Parathyroid adenoma (tissue), 2 donors: Measurements from ENCODE around the gene TMEM263.

Source experiments
- H2AFZ ChIP-seq: fragments of 300-600 bp; sonication (generic); one replicate; pipeline ENCODE4 v1.7.0; 2017; ENCODE audit warnings: antibody characterized with exemption, mild to moderate bottlenecking
- H3K27ac ChIP-seq: fragments of 300-600 bp; sonication (generic); one replicate; pipeline ENCODE4 v1.7.0; 2017
- H3K27me3 ChIP-seq: fragments of 300-600 bp; sonication (generic); one replicate; pipeline ENCODE4 v1.7.0; 2017; ENCODE audit warnings: low read length; ENCODE audit not compliant: control insufficient read depth, insufficient read depth
- H3K36me3 ChIP-seq: fragments of 300-600 bp; sonication (generic); one replicate; pipeline ENCODE4 v1.7.0; 2017; ENCODE audit warnings: low read length; ENCODE audit not compliant: control insufficient read depth, insufficient read depth
- H3K4me1 ChIP-seq: fragments of 300-600 bp; sonication (generic); one replicate; pipeline ENCODE4 v1.7.0; 2017; ENCODE audit warnings: control low read depth
- H3K4me2 ChIP-seq: fragments of 300-600 bp; sonication (generic); one replicate; pipeline ENCODE4 v1.7.0; 2017; ENCODE audit warnings: low read length
- H3K4me3 ChIP-seq: fragments of 300-600 bp; sonication (generic); one replicate; pipeline ENCODE4 v1.7.0; 2017; ENCODE audit warnings: low read depth, low read length
- H3K79me2 ChIP-seq: fragments of 300-600 bp; sonication (generic); one replicate; pipeline ENCODE4 v1.7.0; 2017; ENCODE audit warnings: control low read depth
- H3K9ac ChIP-seq: fragments of 300-600 bp; sonication (generic); one replicate; pipeline ENCODE4 v1.7.0; 2017; ENCODE audit warnings: mild to moderate bottlenecking
- H3K9me3 ChIP-seq: fragments of 300-600 bp; sonication (generic); one replicate; pipeline ENCODE4 v1.7.0; 2017; ENCODE audit warnings: low read length; ENCODE audit not compliant: control insufficient read depth
- TF ChIP-seq, protein P1 (sequence below): fragments of 300-600 bp; sonication (generic); IDR thresholded peaks from one replicate; pipeline ENCODE4 v1.7.0; 2017; ENCODE audit warnings: antibody characterized with exemption, mild to moderate bottlenecking
- donor health status: primary hyperparathyroidism.

TMEM263 gene

DNA sequence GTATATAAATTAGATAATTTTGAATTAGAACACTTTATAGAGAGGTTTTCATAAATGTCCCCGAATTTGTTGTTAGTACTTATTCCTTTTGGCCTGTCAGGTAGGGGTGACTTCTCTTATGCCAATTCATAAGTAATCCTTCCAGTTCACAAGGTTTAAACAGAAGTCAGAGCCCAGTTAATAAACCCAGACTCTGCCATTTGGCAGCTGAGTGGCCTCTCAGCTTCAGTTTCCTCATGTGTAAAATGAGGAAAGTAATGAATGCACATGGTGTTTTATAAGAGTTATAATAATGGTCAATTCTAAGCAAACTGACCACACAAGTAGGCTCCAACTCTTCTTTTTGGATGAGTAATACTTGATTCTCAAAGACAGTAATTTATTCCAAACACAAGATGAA lies 21.0 kb downstream of the TMEM263 start:
- Histone ChIP-seq H3K4me1 (peaks cover 3% of the 10 kb centered on the region), H3K9ac (no peak overlapping the region), H3K4me2 (no peak overlapping the region), H3K4me3 (no peak overlapping the region), H3K9me3 (no peaks in the 10 kb centered on the region), H3K27me3 (no peaks in the 10 kb centered on the region), H3K36me3 (no peaks in the 10 kb centered on the region), H3K79me2 (no peaks in the 10 kb centered on the region), H2AFZ (no peak overlapping the region), H3K27ac (no peak overlapping the region)
- TF ChIP-seq, protein P1, sequence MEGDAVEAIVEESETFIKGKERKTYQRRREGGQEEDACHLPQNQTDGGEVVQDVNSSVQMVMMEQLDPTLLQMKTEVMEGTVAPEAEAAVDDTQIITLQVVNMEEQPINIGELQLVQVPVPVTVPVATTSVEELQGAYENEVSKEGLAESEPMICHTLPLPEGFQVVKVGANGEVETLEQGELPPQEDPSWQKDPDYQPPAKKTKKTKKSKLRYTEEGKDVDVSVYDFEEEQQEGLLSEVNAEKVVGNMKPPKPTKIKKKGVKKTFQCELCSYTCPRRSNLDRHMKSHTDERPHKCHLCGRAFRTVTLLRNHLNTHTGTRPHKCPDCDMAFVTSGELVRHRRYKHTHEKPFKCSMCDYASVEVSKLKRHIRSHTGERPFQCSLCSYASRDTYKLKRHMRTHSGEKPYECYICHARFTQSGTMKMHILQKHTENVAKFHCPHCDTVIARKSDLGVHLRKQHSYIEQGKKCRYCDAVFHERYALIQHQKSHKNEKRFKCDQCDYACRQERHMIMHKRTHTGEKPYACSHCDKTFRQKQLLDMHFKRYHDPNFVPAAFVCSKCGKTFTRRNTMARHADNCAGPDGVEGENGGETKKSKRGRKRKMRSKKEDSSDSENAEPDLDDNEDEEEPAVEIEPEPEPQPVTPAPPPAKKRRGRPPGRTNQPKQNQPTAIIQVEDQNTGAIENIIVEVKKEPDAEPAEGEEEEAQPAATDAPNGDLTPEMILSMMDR = no peak

GRCh38 chr12:106978035-106978800 lies 22.5 kb downstream of the TMEM263 start:
- H3K79me2 ChIP-seq = no peaks in the 10 kb centered on the region
- H3K4me1 ChIP-seq = peaks cover 3% of the 10 kb centered on the region
- H3K9me3 ChIP-seq = no peaks in the 10 kb centered on the region
- H2AFZ ChIP-seq = no peak overlapping the region
- H3K27me3 ChIP-seq = no peaks in the 10 kb centered on the region
- TF ChIP-seq, protein P1 = no peak
- no peak overlapping the region for H3K27ac ChIP-seq
- H3K9ac ChIP-seq = no peak overlapping the region
- no peak overlapping the region for H3K4me3 ChIP-seq
- no peak overlapping the region for H3K4me2 ChIP-seq
- H3K36me3 ChIP-seq = no peaks in the 10 kb centered on the region

- Histone ChIP-seq H3K4me2 (no peak overlapping the region), H3K9me3 (no peaks in the 10 kb centered on the region), H3K27ac (no peak overlapping the region), H3K27me3 (no peaks in the 10 kb centered on the region), H2AFZ (no peak overlapping the region), H3K4me3 (no peak overlapping the region), H3K79me2 (no peaks in the 10 kb centered on the region), H3K36me3 (no peaks in the 10 kb centered on the region), H3K9ac (no peak overlapping the region), H3K4me1 (peaks cover 8% of the 10 kb centered on the region)
- TF ChIP-seq, protein P1 = no peak
Observed at GRCh38 chr12:106980944-106981343, 25.2 kb downstream of the TMEM263 start.

DNA sequence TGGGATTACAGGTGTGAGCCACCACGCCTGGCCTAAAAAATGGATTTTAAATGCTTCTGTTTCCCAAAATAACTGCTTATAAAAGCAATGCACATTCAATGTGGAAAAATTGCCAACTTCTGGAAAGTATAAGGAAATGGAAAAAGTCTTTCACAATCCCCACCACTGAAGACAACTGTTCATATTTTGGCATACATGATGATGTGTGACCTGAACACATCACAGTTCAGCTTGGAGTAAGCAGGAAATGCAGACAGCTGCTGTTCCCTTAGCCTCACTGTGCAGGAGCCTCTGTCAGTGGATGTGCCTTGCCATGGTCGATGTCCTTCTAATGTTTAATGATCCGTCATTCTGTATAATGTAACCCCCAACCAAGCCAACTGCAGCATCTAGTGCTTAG lies 26.1 kb downstream of the TMEM263 start:
- H3K79me2 ChIP-seq = no peaks in the 10 kb centered on the region
- peaks cover 13% of the 10 kb centered on the region for H3K4me1 ChIP-seq
- TF ChIP-seq, protein P1 = no peak
- no peak overlapping the region for H3K4me2 ChIP-seq
- no peaks in the 10 kb centered on the region for H3K9me3 ChIP-seq
- H3K27ac ChIP-seq = no peak overlapping the region
- H3K27me3 ChIP-seq = no peaks in the 10 kb centered on the region
- H3K9ac ChIP-seq = no peak overlapping the region
- no peaks in the 10 kb centered on the region for H3K36me3 ChIP-seq
- H2AFZ ChIP-seq = no peak overlapping the region
- H3K4me3 ChIP-seq = no peak overlapping the region

- Histone ChIP-seq H3K27me3 (no peaks in the 10 kb centered on the region), H3K9ac (no peak overlapping the region), H2AFZ (no peak overlapping the region), H3K4me2 (no peak overlapping the region), H3K79me2 (no peaks in the 10 kb centered on the region), H3K4me3 (no peak overlapping the region), H3K27ac (no peak overlapping the region), H3K36me3 (no peaks in the 10 kb centered on the region), H3K4me1 (peaks cover 13% of the 10 kb centered on the region), H3K9me3 (no peaks in the 10 kb centered on the region)
- TF ChIP-seq, protein P1 = no peak
Observed at GRCh38 chr12:106982229-106982628, 26.5 kb downstream of the TMEM263 start.
